Endodermal cell (in vitro differentiated cells): Measurements from ENCODE around the gene MAPK10. TPM values are rescaled to one million over a fixed set of nuclear protein-coding genes. Genes with fewer than 3 reads are reported as not detected.

Source experiments
- DNase-seq: peaks from one replicate; pipeline ENCODE4 v3.0.0-alpha.2; 2017
- H3K27ac ChIP-seq: 2 replicates; pipeline ENCODE4 v1.5.1; 2013; ENCODE audit warnings: mild to moderate bottlenecking, low read depth, low read length, moderate library complexity
- H3K27me3 ChIP-seq: 2 replicates; pipeline ENCODE4 v1.6.1; 2013; ENCODE audit warnings: mild to moderate bottlenecking, low read length, moderate library complexity; ENCODE audit not compliant: insufficient read depth, control insufficient read depth, poor library complexity, severe bottlenecking
- H3K36me3 ChIP-seq: 2 replicates; pipeline ENCODE4 v1.7.0; 2013; ENCODE audit warnings: mild to moderate bottlenecking, low read length, moderate library complexity; ENCODE audit not compliant: control insufficient read depth, insufficient read depth
- H3K4me1 ChIP-seq: one replicate; pipeline ENCODE4 v1.7.0; 2013; ENCODE audit warnings: low read length; ENCODE audit not compliant: control insufficient read depth, insufficient read depth
- H3K4me3 ChIP-seq: 2 replicates; pipeline ENCODE4 v1.5.1; 2013; ENCODE audit warnings: mild to moderate bottlenecking, low read length, moderate library complexity
- H3K9ac ChIP-seq: 2 replicates; pipeline ENCODE4 v1.6.1; 2013; ENCODE audit warnings: mild to moderate bottlenecking, low read length, moderate library complexity; ENCODE audit not compliant: poor library complexity, severe bottlenecking; ENCODE audit errors: extremely low read depth
- H3K9me3 ChIP-seq: 2 replicates; pipeline ENCODE4 v1.6.1; 2013; ENCODE audit warnings: mild to moderate bottlenecking, low read length, moderate library complexity; ENCODE audit not compliant: control insufficient read depth
- H3K27ac Mint-ChIP-seq: 2 replicates; pipeline ENCODE4 v1.8.0; 2020; ENCODE audit warnings: mixed read lengths
- H3K27me3 Mint-ChIP-seq: 2 replicates; pipeline ENCODE4 v1.8.0; 2021; ENCODE audit warnings: mild to moderate bottlenecking, mixed read lengths; ENCODE audit not compliant: insufficient read depth
- H3K36me3 Mint-ChIP-seq: 2 replicates; pipeline ENCODE4 v1.8.0; 2020; ENCODE audit warnings: low read depth, mixed read lengths
- H3K4me1 Mint-ChIP-seq: 2 replicates; pipeline ENCODE4 v1.8.0; 2020; ENCODE audit warnings: mixed read lengths
- H3K4me3 Mint-ChIP-seq: 2 replicates; pipeline ENCODE4 v1.8.0; 2020; ENCODE audit warnings: mild to moderate bottlenecking, moderate library complexity, mixed read lengths
- H3K9me3 Mint-ChIP-seq: 2 replicates; pipeline ENCODE4 v1.8.0; 2020; ENCODE audit warnings: mild to moderate bottlenecking, mixed read lengths
- WGBS, 2 experiments: methylation state at CpG; one replicate each; pipeline versions ENCODE4 v1.1.5 to v1.1.7; 2013; ENCODE audit warnings: missing lambda C conversion rate in 2 of 2, mixed read lengths in 1 of 2; ENCODE audit not compliant: insufficient coverage in 1 of 2, insufficient read length in 1 of 2; 5-methylcytosine and 5-hydroxymethylcytosine counted together
- total RNA-seq, 2 donors: library from RNA; stranded (reverse); fragmentation: NEBNext Ultra II Directional in 1 of 2; extraction: Animal tissue kit (Norgen Biotek cat#: 25700) in 1 of 2; gene quantifications; 2 replicates in 1 of 2; 3 replicates in 1 of 2; pipeline ENCODE4 v1.2.1, GENCODE V29; 2021
- TF ChIP-seq, protein P1 (sequence below): fragments of 200-600 bp; sonication (generic); conservative IDR thresholded peaks from 2 replicates; pipeline ENCODE4 v1.5.0; 2021; ENCODE audit warnings: antibody characterized with exemption, mild to moderate bottlenecking

Gene MAPK10
- total RNA-seq, 2 donors from 2014 or later = 45.1 to 70.2 TPM

DNA sequence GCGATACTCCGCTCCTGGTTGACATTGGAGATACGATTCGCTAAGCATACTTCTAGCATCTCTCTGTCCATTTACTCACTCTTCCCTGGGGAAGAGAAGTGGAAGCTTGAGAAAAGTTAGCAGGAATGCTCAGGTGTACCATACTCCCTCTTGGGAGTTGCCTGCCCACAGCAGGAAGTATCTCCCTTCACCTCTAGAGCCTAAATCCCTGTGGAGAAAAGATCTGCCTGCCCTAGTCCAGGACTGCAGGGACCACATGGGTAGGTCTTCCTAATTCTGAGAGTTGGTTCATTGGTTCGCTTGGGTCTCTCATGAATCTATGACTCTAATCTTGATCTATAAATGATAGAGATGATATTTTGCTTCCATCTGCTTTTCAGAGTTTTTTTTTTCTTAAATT lies 26.3 kb upstream of the MAPK10 start:
- Mint-ChIP-seq H3K36me3 (peaks cover 15% of the 10 kb centered on the region), H3K27ac (peak overlapping the region; percentile 28), H3K9me3 (peaks cover 4% of the 10 kb centered on the region), H3K4me1 (peaks cover 32% of the 10 kb centered on the region), H3K27me3 (no peaks in the 10 kb centered on the region), H3K4me3 (no peak overlapping the region)
- no peak for DNase-seq
- Histone ChIP-seq H3K4me1 (peaks cover 14% of the 10 kb centered on the region), H3K27ac (no peak overlapping the region), H3K9me3 (peaks cover 8% of the 10 kb centered on the region), H3K27me3 (no peaks in the 10 kb centered on the region), H3K4me3 (no peak overlapping the region), H3K9ac (no peak overlapping the region), H3K36me3 (peaks cover 10% of the 10 kb centered on the region)
- 93% methylated on average over 5 of the region's 5 CpGs; no CpG with 5 or more reads in 1 of the 2 experiments for WGBS, 2 experiments
- TF ChIP-seq, protein P1, sequence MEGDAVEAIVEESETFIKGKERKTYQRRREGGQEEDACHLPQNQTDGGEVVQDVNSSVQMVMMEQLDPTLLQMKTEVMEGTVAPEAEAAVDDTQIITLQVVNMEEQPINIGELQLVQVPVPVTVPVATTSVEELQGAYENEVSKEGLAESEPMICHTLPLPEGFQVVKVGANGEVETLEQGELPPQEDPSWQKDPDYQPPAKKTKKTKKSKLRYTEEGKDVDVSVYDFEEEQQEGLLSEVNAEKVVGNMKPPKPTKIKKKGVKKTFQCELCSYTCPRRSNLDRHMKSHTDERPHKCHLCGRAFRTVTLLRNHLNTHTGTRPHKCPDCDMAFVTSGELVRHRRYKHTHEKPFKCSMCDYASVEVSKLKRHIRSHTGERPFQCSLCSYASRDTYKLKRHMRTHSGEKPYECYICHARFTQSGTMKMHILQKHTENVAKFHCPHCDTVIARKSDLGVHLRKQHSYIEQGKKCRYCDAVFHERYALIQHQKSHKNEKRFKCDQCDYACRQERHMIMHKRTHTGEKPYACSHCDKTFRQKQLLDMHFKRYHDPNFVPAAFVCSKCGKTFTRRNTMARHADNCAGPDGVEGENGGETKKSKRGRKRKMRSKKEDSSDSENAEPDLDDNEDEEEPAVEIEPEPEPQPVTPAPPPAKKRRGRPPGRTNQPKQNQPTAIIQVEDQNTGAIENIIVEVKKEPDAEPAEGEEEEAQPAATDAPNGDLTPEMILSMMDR = no peak

- H3K4me3 Mint-ChIP-seq = no peak overlapping the region
- DNase-seq = no peak
- no peaks in the 10 kb centered on the region for H3K27me3 ChIP-seq
- TF ChIP-seq, protein P1 = no peak
- peaks cover 31% of the 10 kb centered on the region for H3K36me3 ChIP-seq
- H3K36me3 Mint-ChIP-seq = peaks cover 45% of the 10 kb centered on the region
- peaks cover 25% of the 10 kb centered on the region for H3K4me1 Mint-ChIP-seq
- no peak overlapping the region for H3K27ac Mint-ChIP-seq
- H3K9ac ChIP-seq = no peak overlapping the region
- WGBS, 2 experiments = 93 to 100% methylated on average over 1 to 4 of the region's 4 CpGs
- H3K4me1 ChIP-seq = peaks cover under 1% of the 10 kb centered on the region
- H3K4me3 ChIP-seq = no peak overlapping the region
- no peak overlapping the region for H3K27ac ChIP-seq
- H3K27me3 Mint-ChIP-seq = no peaks in the 10 kb centered on the region
- peaks cover 47% of the 10 kb centered on the region for H3K9me3 ChIP-seq
- H3K9me3 Mint-ChIP-seq = peaks cover 42% of the 10 kb centered on the region
Measured at GRCh38 chr4:86381431-86381830, 21.6 kb upstream of the MAPK10 start.

DNA sequence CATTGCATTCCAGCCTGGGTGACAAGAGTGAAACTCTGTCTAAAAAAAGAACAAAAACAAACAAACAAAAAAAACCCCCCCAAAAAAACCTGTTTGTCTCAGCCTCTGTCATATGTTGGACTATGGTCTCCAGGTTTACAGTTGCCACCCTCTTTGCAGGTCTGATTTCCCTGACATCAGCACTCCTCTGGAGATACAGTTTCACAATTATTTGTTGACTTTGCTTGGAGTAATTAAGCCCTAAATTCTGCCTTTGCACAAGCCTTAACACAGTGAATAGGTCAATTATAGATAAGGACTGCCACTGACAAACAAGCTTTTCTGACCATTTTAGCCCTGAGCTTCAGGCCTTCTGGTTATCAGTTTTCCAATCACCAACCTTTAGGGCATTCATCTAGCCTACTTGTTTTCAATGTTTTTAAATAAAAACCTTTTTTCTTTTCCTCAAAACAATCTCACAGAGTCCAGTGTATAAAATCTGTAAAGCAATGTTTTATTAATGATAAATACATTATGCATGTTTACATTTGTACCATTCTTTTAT lies 20.4 kb upstream of the MAPK10 start:
- Mint-ChIP-seq H3K4me1 (peaks cover 21% of the 10 kb centered on the region), H3K27me3 (no peaks in the 10 kb centered on the region), H3K27ac (no peak overlapping the region), H3K36me3 (peaks cover 45% of the 10 kb centered on the region), H3K4me3 (no peak overlapping the region), H3K9me3 (peaks cover 42% of the 10 kb centered on the region)
- Histone ChIP-seq H3K4me3 (peak overlapping the region; percentile 7), H3K36me3 (peaks cover 31% of the 10 kb centered on the region), H3K4me1 (no peaks in the 10 kb centered on the region), H3K9me3 (peaks cover 47% of the 10 kb centered on the region), H3K27me3 (no peaks in the 10 kb centered on the region), H3K27ac (no peak overlapping the region), H3K9ac (no peak overlapping the region)
- TF ChIP-seq, protein P1 = no peak
- DNase-seq = no peak
